GM23338 (cell line): ENCODE data around the gene GHRHR.

Experiments used
- CREB1 ChIP-seq: fragments of 250-450 bp; sonication (Bioruptor Pico); IDR thresholded peaks from 2 replicates; pipeline ENCODE4 v1.5.0; 2020; ENCODE audit warnings: low read depth, mild to moderate bottlenecking, moderate library complexity
- CTCF ChIP-seq, 2 experiments: fragments of 200-600 bp in 1 of 2; sonication (generic) in 1 of 2; conservative IDR thresholded peaks; 2 replicates each; pipeline versions ENCODE4 v1.5.1 to v1.6.1; 2016 to 2017; ENCODE audit warnings: antibody characterized with exemption in 2 of 2, low read depth in 2 of 2, mild to moderate bottlenecking in 2 of 2, moderate library complexity in 1 of 2
- EZH2 ChIP-seq: fragments of 200-600 bp; sonication (generic); IDR thresholded peaks from one replicate; pipeline ENCODE4 v1.8.0; 2017; ENCODE audit warnings: antibody characterized with exemption, mild to moderate bottlenecking, low read depth; ENCODE audit not compliant: unreplicated experiment
- JUNB ChIP-seq: IDR thresholded peaks from one replicate; pipeline ENCODE4 v1.6.1; 2016; ENCODE audit warnings: antibody characterized with exemption; ENCODE audit not compliant: unreplicated experiment
- POLR2AphosphoS5 ChIP-seq: IDR thresholded peaks from 2 replicates; pipeline ENCODE4 v1.6.1; 2016; ENCODE audit warnings: antibody characterized with exemption, low read depth
- REST ChIP-seq: IDR thresholded peaks from one replicate; pipeline ENCODE4 v1.6.1; 2018; ENCODE audit warnings: antibody characterized with exemption; ENCODE audit not compliant: unreplicated experiment

GRCh38 chr7:30980194-30980593, 16.4 kb downstream of the GHRHR start:
- no peak for TF ChIP-seq CTCF (conservative IDR thresholded peaks at IDR 0.05; ENCODE audit: low read depth in 2 of 2)
- TF ChIP-seq REST, result no peak
- no peak for TF ChIP-seq EZH2
- no peak for TF ChIP-seq CREB1 (CRISPR knock-in tag)
- TF ChIP-seq POLR2AphosphoS5, result no peak
- TF ChIP-seq JUNB, result no peak
